Measurements from ENCODE around the gene LUC7L2. TPM values are rescaled to one million over a fixed set of nuclear protein-coding genes. Genes with fewer than 3 reads are reported as not detected.

LUC7L2 gene
- total and polyA plus RNA-seq, 10 of the 15 experiments (the other 5 are each of a cell fraction or from before 2014, with no cell fraction given), result 31.7 to 98.7 (median 68.6) TPM

DNA sequence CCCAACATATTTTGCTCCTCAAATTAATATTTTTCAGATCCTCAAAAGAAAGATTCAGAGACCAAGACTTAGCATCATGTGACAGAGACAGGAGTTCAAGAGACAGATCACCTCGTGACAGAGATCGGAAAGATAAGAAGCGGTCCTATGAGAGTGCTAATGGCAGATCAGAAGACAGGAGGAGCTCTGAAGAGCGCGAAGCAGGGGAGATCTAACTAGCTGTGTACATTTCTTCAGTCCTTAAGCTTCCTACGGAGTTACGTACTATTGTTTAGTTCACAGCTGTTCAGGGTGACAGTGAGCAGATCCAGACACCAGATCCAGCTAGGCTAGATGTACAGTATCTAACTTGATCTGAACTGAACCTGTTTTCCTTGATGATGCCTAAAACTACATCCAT, 62.4 kb downstream of the LUC7L2 start:
- intact Hi-C loops (cut with micrococcal nuclease; ENCODE audit: unreplicated experiment) (no loop called here), in situ Hi-C loops (cut with MboI) (no loop called here)
- Histone ChIP-seq H4K20me1 (ENCODE audit: control insufficient read depth, insufficient read depth) (no peaks in the 10 kb centered on the region), H3K27ac (ENCODE audit: control insufficient read depth, insufficient read depth) (no peak overlapping the region), H3K36me3 (ENCODE audit: control insufficient read depth in 2 of 2, insufficient read depth in 2 of 2, low read length in 1 of 2) (peaks cover under 1 to 12% of the 10 kb centered on the region in 2 experiments; a peak in 3 of 4 replicates), H2AFZ (ENCODE audit: control insufficient read depth, low read depth, low read length) (no peak overlapping the region), H3K4me2 (ENCODE audit: control insufficient read depth, insufficient read depth) (no peak overlapping the region), H3K27me3 (replicated peaks in 1 of 2; ENCODE audit: control insufficient read depth in 2 of 2, insufficient read depth in 2 of 2, low read length in 1 of 2) (no peaks in the 10 kb centered on the region), H3K4me3 (no peak overlapping the region), H3K79me2 (ENCODE audit: control insufficient read depth, insufficient read depth, low read length) (no peaks in the 10 kb centered on the region), H3K9ac (ENCODE audit: control insufficient read depth, insufficient read depth, low read length) (no peak overlapping the region), H3K4me1 (ENCODE audit: control insufficient read depth, insufficient read depth, low read length) (no peaks in the 10 kb centered on the region), H3K9me3 (replicated peaks; ENCODE audit: control insufficient read depth, insufficient read depth, low read length) (no peaks in the 10 kb centered on the region)
- CTCF ChIA-PET, result interaction anchor here (0.7 to 1.2 kb wide), 4 partner anchors 8 to 12 kb away, joined by 3 to 6 read pairs (median 3); no protein-coding TSS in a partner anchor
- SMC1A ChIA-PET (ENCODE audit: uncharacterized antibody, unreplicated experiment), result interaction anchor here (0.7 to 1.8 kb wide), 5 partner anchors 10 to 66 kb away, joined by 3 to 4 read pairs (median 3); no protein-coding TSS in a partner anchor
- WGBS (ENCODE audit: insufficient coverage, insufficient replicate concordance, low lambda C conversion rate, missing lambda C conversion rate), result 100% methylated on average over 5 of the region's 7 CpGs
- FAIRE-seq, result no peak
- RAD21 ChIA-PET (ENCODE audit: unreplicated experiment), result interaction anchor here (1.6 kb wide), 1 partner anchor 13 kb away, joined by 6 read pairs; no protein-coding TSS in a partner anchor
- POLR2A ChIA-PET, result interaction anchor here (0.7 kb wide), 1 partner anchor 13 kb away, joined by 3 read pairs; no protein-coding TSS in a partner anchor
- no peak for DNase-seq (ENCODE audit: low read depth, low spot score)
- no TSS peak for BruUV-seq (replicated peaks)
- ATAC-seq, result no peak
- TF ChIP-seq SPI1 (IDR thresholded peaks at IDR 0.05; ENCODE audit: borderline replicate concordance, insufficient read depth, low read depth, low read length) (no peak), SP1 (IDR thresholded peaks at IDR 0.05; ENCODE audit: low read depth, low read length) (no peak), ETV6 (conservative IDR thresholded peaks at IDR 0.05 in 1 of 2, IDR thresholded peaks at IDR 0.05 in 1 of 2; ENCODE audit: borderline replicate concordance in 1 of 2, low read depth in 1 of 2) (no peak), YY1 (IDR thresholded peaks at IDR 0.05; ENCODE audit: low read depth, low read length) (no peak), ZSCAN29 (IDR thresholded peaks at IDR 0.05) (no peak), SMC3 (IDR thresholded peaks at IDR 0.05; ENCODE audit: borderline replicate concordance, low read length) (no peak)
- TF ChIP-seq, protein P1, sequence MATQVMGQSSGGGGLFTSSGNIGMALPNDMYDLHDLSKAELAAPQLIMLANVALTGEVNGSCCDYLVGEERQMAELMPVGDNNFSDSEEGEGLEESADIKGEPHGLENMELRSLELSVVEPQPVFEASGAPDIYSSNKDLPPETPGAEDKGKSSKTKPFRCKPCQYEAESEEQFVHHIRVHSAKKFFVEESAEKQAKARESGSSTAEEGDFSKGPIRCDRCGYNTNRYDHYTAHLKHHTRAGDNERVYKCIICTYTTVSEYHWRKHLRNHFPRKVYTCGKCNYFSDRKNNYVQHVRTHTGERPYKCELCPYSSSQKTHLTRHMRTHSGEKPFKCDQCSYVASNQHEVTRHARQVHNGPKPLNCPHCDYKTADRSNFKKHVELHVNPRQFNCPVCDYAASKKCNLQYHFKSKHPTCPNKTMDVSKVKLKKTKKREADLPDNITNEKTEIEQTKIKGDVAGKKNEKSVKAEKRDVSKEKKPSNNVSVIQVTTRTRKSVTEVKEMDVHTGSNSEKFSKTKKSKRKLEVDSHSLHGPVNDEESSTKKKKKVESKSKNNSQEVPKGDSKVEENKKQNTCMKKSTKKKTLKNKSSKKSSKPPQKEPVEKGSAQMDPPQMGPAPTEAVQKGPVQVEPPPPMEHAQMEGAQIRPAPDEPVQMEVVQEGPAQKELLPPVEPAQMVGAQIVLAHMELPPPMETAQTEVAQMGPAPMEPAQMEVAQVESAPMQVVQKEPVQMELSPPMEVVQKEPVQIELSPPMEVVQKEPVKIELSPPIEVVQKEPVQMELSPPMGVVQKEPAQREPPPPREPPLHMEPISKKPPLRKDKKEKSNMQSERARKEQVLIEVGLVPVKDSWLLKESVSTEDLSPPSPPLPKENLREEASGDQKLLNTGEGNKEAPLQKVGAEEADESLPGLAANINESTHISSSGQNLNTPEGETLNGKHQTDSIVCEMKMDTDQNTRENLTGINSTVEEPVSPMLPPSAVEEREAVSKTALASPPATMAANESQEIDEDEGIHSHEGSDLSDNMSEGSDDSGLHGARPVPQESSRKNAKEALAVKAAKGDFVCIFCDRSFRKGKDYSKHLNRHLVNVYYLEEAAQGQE (IDR thresholded peaks at IDR 0.05; ENCODE audit: low read depth, low read length), result no peak
- TF ChIP-seq, protein P2, sequence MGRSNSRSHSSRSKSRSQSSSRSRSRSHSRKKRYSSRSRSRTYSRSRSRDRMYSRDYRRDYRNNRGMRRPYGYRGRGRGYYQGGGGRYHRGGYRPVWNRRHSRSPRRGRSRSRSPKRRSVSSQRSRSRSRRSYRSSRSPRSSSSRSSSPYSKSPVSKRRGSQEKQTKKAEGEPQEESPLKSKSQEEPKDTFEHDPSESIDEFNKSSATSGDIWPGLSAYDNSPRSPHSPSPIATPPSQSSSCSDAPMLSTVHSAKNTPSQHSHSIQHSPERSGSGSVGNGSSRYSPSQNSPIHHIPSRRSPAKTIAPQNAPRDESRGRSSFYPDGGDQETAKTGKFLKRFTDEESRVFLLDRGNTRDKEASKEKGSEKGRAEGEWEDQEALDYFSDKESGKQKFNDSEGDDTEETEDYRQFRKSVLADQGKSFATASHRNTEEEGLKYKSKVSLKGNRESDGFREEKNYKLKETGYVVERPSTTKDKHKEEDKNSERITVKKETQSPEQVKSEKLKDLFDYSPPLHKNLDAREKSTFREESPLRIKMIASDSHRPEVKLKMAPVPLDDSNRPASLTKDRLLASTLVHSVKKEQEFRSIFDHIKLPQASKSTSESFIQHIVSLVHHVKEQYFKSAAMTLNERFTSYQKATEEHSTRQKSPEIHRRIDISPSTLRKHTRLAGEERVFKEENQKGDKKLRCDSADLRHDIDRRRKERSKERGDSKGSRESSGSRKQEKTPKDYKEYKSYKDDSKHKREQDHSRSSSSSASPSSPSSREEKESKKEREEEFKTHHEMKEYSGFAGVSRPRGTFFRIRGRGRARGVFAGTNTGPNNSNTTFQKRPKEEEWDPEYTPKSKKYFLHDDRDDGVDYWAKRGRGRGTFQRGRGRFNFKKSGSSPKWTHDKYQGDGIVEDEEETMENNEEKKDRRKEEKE (IDR thresholded peaks at IDR 0.05), result no peak
- TF ChIP-seq, protein P3, sequence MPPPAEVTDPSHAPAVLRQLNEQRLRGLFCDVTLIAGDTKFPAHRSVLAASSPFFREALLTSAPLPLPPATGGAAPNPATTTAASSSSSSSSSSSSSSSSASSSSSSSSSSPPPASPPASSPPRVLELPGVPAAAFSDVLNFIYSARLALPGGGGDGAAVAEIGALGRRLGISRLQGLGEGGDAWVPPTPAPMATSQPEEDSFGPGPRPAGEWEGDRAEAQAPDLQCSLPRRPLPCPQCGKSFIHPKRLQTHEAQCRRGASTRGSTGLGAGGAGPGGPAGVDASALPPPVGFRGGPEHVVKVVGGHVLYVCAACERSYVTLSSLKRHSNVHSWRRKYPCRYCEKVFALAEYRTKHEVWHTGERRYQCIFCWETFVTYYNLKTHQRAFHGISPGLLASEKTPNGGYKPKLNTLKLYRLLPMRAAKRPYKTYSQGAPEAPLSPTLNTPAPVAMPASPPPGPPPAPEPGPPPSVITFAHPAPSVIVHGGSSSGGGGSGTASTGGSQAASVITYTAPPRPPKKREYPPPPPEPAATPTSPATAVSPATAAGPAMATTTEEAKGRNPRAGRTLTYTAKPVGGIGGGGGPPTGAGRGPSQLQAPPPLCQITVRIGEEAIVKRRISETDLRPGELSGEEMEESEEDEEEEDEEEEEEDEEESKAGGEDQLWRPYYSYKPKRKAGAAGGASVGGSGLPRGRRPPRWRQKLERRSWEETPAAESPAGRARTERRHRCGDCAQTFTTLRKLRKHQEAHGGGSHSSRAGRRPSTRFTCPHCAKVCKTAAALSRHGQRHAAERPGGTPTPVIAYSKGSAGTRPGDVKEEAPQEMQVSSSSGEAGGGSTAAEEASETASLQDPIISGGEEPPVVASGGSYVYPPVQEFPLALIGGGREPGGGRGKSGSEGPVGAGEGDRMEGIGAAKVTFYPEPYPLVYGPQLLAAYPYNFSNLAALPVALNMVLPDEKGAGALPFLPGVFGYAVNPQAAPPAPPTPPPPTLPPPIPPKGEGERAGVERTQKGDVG (CRISPR knock-in tag; IDR thresholded peaks at IDR 0.05), result no peak
- TF ChIP-seq, protein P4, sequence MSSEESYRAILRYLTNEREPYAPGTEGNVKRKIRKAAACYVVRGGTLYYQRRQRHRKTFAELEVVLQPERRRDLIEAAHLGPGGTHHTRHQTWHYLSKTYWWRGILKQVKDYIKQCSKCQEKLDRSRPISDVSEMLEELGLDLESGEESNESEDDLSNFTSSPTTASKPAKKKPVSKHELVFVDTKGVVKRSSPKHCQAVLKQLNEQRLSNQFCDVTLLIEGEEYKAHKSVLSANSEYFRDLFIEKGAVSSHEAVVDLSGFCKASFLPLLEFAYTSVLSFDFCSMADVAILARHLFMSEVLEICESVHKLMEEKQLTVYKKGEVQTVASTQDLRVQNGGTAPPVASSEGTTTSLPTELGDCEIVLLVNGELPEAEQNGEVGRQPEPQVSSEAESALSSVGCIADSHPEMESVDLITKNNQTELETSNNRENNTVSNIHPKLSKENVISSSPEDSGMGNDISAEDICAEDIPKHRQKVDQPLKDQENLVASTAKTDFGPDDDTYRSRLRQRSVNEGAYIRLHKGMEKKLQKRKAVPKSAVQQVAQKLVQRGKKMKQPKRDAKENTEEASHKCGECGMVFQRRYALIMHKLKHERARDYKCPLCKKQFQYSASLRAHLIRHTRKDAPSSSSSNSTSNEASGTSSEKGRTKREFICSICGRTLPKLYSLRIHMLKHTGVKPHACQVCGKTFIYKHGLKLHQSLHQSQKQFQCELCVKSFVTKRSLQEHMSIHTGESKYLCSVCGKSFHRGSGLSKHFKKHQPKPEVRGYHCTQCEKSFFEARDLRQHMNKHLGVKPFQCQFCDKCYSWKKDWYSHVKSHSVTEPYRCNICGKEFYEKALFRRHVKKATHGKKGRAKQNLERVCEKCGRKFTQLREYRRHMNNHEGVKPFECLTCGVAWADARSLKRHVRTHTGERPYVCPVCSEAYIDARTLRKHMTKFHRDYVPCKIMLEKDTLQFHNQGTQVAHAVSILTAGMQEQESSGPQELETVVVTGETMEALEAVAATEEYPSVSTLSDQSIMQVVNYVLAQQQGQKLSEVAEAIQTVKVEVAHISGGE (CRISPR knock-in tag; IDR thresholded peaks at IDR 0.05), result no peak
